Measurements from ENCODE around the gene PSMG2. TPM values are rescaled to one million over a fixed set of nuclear protein-coding genes. Genes with fewer than 3 reads are reported as not detected.

Gene PSMG2
- polyA plus RNA-seq, 1 of the 3 experiments (the other 2 are of a cell fraction), result 36.0 TPM

- Histone ChIP-seq H2AFZ (ENCODE audit: low read depth) (no peak overlapping the region), H4K20me1 (ENCODE audit: insufficient read depth) (no peaks in the 10 kb centered on the region), H3K4me1 (ENCODE audit: control insufficient read depth in 1 of 2, insufficient read depth in 2 of 2, low read depth in 1 of 2, low read length in 1 of 2) (no peaks in the 10 kb centered on the region), H3K36me3 (replicated peaks in 1 of 2; ENCODE audit: control insufficient read depth in 1 of 2, insufficient read depth in 2 of 2, low read length in 1 of 2) (peaks cover 52 to 73% of the 10 kb centered on the region in 2 experiments), H3F3A (replicated peaks; ENCODE audit: insufficient read depth) (peaks cover 5% of the 10 kb centered on the region), H3K27me3 (ENCODE audit: insufficient read depth) (no peaks in the 10 kb centered on the region), H3K27ac (ENCODE audit: low read depth in 2 of 2, low read length in 1 of 2) (no peak overlapping the region), H3K9me3 (no peaks in the 10 kb centered on the region), H3K79me2 (ENCODE audit: insufficient read depth) (peaks cover 4% of the 10 kb centered on the region; the same call in 1 of the 2 replicates), H3K9ac (no peak overlapping the region), H3K4me2 (no peak overlapping the region), H3K4me3 (ENCODE audit: low read depth in 2 of 2, low read length in 1 of 2) (no peak overlapping the region), H3K9me2 (no peaks in the 10 kb centered on the region)
- DNase-seq, result no peak
- CTCF ChIA-PET, result interaction anchor here (1.2 to 7.0 kb wide), 4 partner anchors 8 to 438 kb away, joined by 3 to 175 read pairs (median 4); no protein-coding TSS in a partner anchor
- no peak for TF ChIP-seq EP300 (IDR thresholded peaks at IDR 0.05; ENCODE audit: borderline replicate concordance in 1 of 2, low read depth in 1 of 2, low read length in 1 of 2)
- TF ChIP-seq ZBTB33 (IDR thresholded peaks at IDR 0.05; ENCODE audit: borderline replicate concordance, low read depth), result no peak
- TF ChIP-seq, protein P1, sequence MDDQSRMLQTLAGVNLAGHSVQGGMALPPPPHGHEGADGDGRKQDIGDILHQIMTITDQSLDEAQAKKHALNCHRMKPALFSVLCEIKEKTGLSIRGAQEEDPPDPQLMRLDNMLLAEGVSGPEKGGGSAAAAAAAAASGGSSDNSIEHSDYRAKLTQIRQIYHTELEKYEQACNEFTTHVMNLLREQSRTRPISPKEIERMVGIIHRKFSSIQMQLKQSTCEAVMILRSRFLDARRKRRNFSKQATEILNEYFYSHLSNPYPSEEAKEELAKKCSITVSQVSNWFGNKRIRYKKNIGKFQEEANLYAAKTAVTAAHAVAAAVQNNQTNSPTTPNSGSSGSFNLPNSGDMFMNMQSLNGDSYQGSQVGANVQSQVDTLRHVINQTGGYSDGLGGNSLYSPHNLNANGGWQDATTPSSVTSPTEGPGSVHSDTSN (IDR thresholded peaks at IDR 0.05), result no peak
- TF ChIP-seq USF2 (IDR thresholded peaks at IDR 0.05; ENCODE audit: borderline replicate concordance, low read depth, low read length), result no peak
- no peak for TF ChIP-seq RFX5 (IDR thresholded peaks at IDR 0.05; ENCODE audit: low read length)
- no peak for TF ChIP-seq TEAD4 (IDR thresholded peaks at IDR 0.05; ENCODE audit: borderline replicate concordance, insufficient read depth)
- no peak for TF ChIP-seq ELF1 (IDR thresholded peaks at IDR 0.05)
- POLR2A ChIA-PET, result no interaction called here
- WGBS (ENCODE audit: low lambda C conversion rate), result 94% methylated on average over 5 of the region's 5 CpGs
Measured at GRCh38 chr18:12721495-12722275, 18.8 kb downstream of the PSMG2 start.

- H3K4me3 ChIP-seq (ENCODE audit: low read depth in 2 of 2, low read length in 1 of 2), result no peak overlapping the region
- 83% methylated on average over 7 of the region's 7 CpGs for WGBS (ENCODE audit: low lambda C conversion rate)
- no peak overlapping the region for H3K4me2 ChIP-seq
- no peaks in the 10 kb centered on the region; a peak in 1 of 4 replicates for H3K4me1 ChIP-seq (ENCODE audit: control insufficient read depth in 1 of 2, insufficient read depth in 2 of 2, low read depth in 1 of 2, low read length in 1 of 2)
- no peak for DNase-seq
- ChIA-PET CTCF (interaction anchor here (0.8 to 7.0 kb wide), 6 partner anchors 15 to 437 kb away, joined by 3 to 175 read pairs (median 6); no protein-coding TSS in a partner anchor), POLR2A (interaction anchor here (0.6 to 1.1 kb wide), 2 partner anchors 20 to 23 kb away, joined by 3 to 4 read pairs; partner anchors contain the start of genes CEP76 and PSMG2)
- no peak overlapping the region for H3K27ac ChIP-seq (ENCODE audit: low read depth in 2 of 2, low read length in 1 of 2)
- H3K27me3 ChIP-seq (ENCODE audit: insufficient read depth), result no peaks in the 10 kb centered on the region
- no peak for TF ChIP-seq RXRA (IDR thresholded peaks at IDR 0.05; ENCODE audit: borderline replicate concordance, low read depth)
- TF ChIP-seq RCOR1 (IDR thresholded peaks at IDR 0.05; ENCODE audit: low read length), result no peak
- TF ChIP-seq MXI1 (IDR thresholded peaks at IDR 0.05; ENCODE audit: low read depth, low read length), result no peak
- no peak for TF ChIP-seq ELF1 (IDR thresholded peaks at IDR 0.05)
- H3K79me2 ChIP-seq (ENCODE audit: insufficient read depth), result no peaks in the 10 kb centered on the region; the same call in 1 of the 2 replicates
- peaks cover 47 to 64% of the 10 kb centered on the region in 2 experiments for H3K36me3 ChIP-seq (replicated peaks in 1 of 2; ENCODE audit: control insufficient read depth in 1 of 2, insufficient read depth in 2 of 2, low read length in 1 of 2)
- no peaks in the 10 kb centered on the region for H3K9me3 ChIP-seq
- no peaks in the 10 kb centered on the region for H4K20me1 ChIP-seq (ENCODE audit: insufficient read depth)
- H2AFZ ChIP-seq (ENCODE audit: low read depth), result no peak overlapping the region
- no peak overlapping the region for H3K9ac ChIP-seq
- H3K9me2 ChIP-seq, result no peaks in the 10 kb centered on the region
- H3F3A ChIP-seq (replicated peaks; ENCODE audit: insufficient read depth), result peaks cover 5% of the 10 kb centered on the region
Measured at GRCh38 chr18:12722731-12723130, 19.9 kb downstream of the PSMG2 start.
